HG03571 (cell line): Measurements from ENCODE around the gene LENG8.
"Not testable (repeated sequence)": the region's sequence is repeated elsewhere in the genome, so short reads cannot be mapped to it uniquely, and the experiment has no call there.

Experiments
- ATAC-seq: cut with Tn5 transposase; IDR thresholded peaks from one replicate; pipeline ENCODE4 v1.9.1; 2021; ENCODE audit not compliant: unreplicated experiment

Gene LENG8

GRCh38 chr19:54478677-54479266 is 29.8 kb downstream of the LENG8 start:
- no peak for ATAC-seq

DNA sequence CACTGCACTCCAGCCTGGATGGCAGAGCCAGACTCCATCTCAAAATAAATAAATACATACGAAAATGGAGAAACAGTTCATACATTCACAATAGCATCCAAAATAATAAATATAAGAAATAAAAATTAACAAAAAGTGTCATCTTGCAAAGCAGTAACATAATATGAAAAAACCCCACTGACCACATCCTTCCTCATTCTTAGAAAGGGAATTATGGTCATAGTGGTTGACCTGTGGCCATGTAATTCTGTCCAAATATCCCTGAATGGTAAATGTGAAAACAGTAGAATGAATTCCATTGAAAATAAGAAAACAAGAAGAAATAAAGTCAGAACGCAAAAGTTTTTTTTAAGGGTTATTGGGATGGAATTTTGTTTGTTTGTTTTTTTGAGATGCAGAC is 31.1 kb downstream of the LENG8 start:
- no peak for ATAC-seq

DNA sequence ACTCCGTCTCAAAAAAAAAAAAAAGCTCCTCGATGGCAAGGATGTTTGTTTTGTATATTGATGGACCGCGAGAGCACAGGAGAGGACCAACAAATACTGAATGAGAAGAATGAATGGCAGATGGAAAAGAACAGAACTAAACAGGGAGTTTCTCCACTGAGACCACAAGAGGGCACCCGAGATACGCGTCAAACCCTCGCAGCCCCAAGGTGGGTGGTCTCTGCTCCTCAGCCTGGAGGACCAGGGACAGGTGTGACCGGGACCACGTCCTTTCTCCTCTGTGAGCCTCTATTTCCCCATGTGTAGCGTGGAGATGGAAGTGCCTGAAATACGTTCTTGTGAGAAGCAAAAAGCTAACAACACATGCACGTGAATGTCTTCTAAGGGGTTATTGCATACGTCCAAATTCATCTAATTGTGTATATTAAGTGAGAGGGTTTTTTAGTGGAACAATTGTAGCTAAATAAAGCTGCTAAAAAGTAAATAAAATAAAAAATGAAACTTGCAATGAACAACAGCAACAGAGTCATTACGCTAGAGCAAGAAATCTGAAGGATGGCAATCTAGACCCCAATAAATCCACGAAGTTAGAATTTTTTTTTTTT is 32.4 kb downstream of the LENG8 start:
- ATAC-seq, result no peak

DNA sequence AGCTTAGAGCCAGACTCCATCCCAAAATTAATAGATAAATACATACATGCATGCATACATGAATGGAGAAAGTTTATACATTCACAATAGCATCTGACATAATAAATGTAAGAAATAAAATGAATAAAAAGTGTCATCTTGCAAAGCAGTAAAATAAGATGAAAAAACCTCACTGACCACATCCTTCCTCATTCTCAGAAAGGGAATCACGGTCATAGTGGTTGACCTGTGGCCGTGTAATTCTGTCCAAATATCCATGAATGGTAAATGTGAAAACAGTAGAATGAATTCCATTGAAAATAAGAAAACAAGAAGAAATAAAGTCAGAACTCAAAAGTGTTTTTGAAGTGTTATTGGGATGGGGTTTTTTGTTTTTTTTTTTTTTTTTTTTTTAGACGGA is 33.9 kb downstream of the LENG8 start:
- ATAC-seq, result no peak

DNA sequence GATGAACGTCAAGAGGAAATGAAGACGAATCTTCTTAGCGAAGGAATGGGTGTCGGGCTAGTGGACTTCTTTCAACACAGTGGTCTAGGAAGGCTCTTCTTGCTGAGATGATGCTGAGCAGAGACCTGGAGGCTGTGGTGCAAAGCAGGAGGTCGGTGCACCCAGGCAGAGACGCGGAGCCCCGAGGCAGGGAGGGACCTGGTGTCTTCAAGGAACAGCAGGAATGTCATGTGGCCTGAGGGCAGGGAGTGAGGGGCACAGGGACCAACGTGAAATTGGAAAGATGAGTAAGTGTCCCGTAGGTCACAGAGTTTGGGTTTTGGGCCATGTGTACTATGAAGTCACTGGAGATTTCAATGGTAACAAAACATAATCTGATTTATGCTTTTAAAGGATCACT is 35.5 kb downstream of the LENG8 start:
- ATAC-seq, result no peak

- ATAC-seq, result no peak
Observed at GRCh38 chr19:54485851-54486250, 36.9 kb downstream of the LENG8 start.

DNA sequence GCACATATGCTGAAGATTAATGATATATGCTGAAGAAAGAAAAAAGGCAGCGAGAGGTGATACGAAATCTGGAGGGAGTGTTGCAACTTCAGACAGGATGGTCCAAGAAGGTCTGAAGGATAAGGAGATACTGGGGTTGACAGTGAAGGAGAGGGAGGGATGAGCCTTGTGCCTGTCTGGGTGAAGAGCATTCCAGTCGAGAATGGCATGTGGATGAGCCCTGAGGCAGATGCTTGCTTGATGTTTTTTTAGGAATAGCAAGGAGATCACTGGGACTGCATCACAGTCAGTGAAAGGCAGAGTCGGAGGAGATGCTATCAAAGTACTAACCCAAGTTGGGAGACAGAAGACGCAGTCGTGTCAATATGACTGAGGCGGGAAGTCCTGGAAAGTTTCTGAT is 40.3 kb downstream of the LENG8 start:
- ATAC-seq, result no peak

- no peak for ATAC-seq
Observed at GRCh38 chr19:54489766-54490165, 40.8 kb downstream of the LENG8 start.

- ATAC-seq, result no peak
Observed at GRCh38 chr19:54492568-54492967, 43.6 kb downstream of the LENG8 start.

DNA sequence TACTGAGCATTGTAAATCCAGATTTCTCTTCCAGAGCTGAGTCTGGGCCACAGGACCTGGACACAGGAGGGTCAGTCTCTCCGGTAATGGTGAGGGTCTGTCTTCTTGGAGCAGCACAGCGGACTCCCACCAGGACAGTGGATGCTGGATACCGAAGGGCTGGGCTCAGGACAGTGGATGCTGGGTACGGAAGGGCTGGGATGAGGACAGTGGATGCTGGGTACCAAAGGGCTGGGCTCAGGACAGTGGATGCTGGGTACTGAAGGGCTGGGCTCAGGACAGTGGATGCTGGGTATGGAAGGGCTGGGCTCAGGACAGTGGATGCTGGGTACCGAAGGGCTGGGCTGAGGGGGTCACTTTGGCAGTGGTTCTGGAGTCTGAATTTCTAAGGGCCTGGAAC is 44.1 kb downstream of the LENG8 start:
- not testable (repeated sequence) for ATAC-seq

DNA sequence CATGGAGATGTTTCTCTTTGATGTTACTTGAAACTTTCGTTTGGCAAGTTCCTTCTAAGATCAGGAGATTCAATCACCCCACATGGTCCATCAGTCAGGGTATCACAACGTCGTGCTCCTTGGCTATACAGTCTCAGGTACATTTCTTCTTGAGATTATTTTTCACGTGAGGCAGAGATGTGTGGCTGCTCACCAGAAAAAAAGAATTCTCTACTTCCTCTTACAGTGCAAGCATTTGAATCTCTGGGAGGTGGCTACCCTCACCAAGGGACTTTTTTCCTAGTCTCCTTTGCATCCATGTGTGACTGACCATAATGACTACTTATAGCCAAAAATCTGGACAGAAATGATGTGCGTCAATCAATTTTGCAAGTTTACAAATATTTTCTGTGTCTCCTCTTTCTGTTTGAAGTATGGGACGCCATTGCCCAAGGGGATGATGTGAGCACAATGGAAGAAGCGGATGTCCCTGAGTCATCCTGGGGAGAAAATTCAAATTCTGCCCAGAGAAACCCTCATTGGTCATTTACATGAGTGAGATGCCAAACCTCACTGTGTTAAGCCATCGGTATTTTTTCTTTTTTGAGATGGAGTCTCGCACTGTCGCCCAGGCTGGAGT is 45.1 kb downstream of the LENG8 start:
- ATAC-seq, result no peak

DNA sequence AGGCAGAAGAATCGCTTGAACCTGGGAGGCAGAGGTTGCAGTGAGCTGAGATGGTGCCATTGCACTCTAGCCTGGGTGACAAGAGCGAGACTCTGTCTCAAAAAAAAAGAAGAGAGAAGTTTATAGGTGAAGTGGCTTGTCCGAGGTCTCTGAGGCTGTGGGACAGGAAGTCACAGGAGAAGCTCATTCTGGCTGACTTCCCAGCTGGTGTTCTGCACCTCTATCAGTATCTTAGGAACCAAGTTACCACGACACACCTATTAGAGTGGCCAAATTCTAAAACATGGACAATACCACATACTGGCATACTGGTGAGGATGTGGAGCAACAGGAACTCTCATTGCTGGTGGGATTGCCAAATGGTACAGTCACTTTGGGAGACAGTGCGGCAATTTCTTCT is 46.3 kb downstream of the LENG8 start:
- ATAC-seq, result not testable (repeated sequence)

GRCh38 chr19:54497747-54498450 is 48.9 kb downstream of the LENG8 start:
- ATAC-seq, result not testable (repeated sequence)

DNA sequence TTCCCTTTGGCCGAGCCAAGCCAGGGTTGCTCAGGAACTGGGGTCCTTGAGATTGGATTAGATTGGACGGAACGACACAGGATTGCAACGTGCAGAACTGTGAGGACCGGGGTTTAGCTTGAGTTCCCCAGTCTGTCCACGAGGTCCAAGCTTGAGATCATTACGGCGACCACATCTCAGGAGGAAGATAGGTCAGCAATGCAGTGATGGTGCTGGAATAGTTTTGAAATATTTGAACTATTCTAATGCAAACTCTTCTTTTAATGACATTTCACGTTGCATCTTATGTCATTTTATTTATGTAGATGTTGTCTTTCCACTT is 49.4 kb downstream of the LENG8 start:
- ATAC-seq, result not testable (repeated sequence)

DNA sequence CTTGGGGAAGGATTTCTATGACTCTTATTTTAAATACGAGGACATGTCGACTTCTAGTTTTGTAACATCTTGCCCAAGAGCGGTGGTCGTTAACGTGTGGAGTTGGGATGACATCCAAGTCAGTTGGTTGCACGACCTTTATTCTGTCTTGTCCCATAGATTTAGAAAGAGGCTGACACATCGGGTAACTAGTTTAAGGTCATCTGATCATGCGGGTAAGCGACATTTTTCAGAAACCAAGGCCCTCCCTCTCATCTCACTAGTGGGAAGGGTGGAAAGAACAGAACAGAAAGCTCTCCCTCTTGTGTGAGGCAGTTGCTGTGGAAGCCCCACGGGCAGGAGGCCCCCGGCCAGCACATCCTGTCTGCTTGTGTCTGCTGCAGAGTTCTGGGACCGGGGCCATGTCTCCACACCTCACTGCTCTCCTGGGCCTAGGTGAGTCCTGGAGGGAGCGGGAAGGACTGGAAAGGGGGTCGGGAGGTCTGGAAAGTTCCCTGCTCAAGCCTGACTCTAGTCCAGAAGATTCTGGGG is 53.6 kb downstream of the LENG8 start, which contains the start of gene LAIR2:
Gene LAIR2 (plus strand): TSS at position 314 of the 531 bp plus-strand sequence. CDS start 88 bp downstream, at position 402.
- no peak for ATAC-seq

- not testable (repeated sequence) for ATAC-seq
Observed at GRCh38 chr19:54505542-54505941, 56.5 kb downstream of the LENG8 start.

DNA sequence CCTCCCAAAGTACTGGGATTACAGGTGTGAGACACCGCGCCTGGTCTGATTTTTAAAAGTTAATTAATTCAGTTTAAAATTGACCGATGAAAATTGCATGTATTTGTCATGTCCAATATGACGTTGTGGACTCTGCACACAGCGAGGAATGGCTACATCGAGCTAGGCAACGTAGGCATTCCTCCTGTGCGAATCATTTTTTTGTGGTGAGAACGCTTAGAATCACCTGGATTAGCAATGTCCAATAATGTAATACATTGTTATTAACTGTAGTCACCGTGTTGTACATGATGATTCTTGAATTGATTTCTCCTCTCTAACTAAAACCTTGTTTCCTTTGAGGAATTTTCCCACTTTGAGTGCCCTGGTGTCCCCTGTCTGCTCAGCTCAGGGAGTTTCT is 57.1 kb downstream of the LENG8 start:
- no peak for ATAC-seq

- ATAC-seq, result not testable (repeated sequence)
Observed at GRCh38 chr19:54507038-54507717, 58.2 kb downstream of the LENG8 start.

DNA sequence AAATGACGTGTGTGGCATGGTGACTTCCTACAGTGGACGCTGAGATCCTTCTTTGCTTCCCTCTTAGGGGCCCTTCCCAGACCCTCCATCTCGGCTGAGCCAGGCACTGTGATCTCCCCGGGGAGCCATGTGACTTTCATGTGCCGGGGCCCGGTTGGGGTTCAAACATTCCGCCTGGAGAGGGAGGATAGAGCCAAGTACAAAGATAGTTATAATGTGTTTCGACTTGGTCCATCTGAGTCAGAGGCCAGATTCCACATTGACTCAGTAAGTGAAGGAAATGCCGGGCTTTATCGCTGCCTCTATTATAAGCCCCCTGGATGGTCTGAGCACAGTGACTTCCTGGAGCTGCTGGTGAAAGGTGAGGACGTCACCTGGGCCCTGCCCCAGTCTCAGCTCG is 58.8 kb downstream of the LENG8 start:
- ATAC-seq, result no peak

DNA sequence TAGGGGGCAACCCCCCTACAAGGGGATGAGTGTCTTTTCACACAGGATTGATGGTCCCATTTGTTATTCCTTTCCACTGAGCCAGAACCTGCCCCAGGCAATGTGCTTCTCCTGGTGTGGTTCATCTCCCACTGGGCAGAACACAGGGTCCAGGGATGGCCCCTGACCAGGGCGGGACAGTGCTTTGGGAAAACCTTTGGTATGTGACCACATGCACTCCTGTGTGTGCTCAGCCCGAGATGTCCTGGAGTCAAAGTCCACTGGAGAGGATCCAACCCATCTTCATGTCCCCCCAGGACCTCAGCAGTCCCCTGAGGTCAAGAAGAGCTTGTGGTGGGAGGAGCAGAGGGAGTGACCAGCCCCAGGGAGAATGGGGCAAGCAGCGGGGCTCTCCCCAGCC is 59.5 kb downstream of the LENG8 start:
- ATAC-seq, result not testable (repeated sequence)
